ENCODE results near the gene FAM171A1.
"Not testable (repeated sequence)": the region's sequence is repeated elsewhere in the genome, so short reads cannot be mapped to it uniquely, and the experiment has no call there.

Gene FAM171A1

GRCh38 chr10:15370856-15371701 is at the start of gene FAM171A1:
Gene FAM171A1, minus strand, starts transcription at chr10:15371289. Its CDS starts 237 bp downstream, at chr10:15371052.
- Mint-ChIP-seq H3K4me3 (peak within 1 kb of the TSS; percentile 66), H3K36me3 (no peaks in the 10 kb centered on the region), H3K27ac (no peak within 1 kb of the TSS), H3K4me1 (no peaks in the 10 kb centered on the region), H3K9me3 (no peaks in the 10 kb centered on the region)
- peak; percentile 80 for ATAC-seq
- DNase-seq (ENCODE audit: low spot score in 2 of 2): peak; percentile 10 to 62

GRCh38 chr10:15420858-15421257 is 49.8 kb upstream of the FAM171A1 start:
- no peak overlapping the region for H3K4me3 Mint-ChIP-seq
- peaks cover 3% of the 10 kb centered on the region for H3K9me3 Mint-ChIP-seq
- H3K36me3 Mint-ChIP-seq: no peaks in the 10 kb centered on the region
- H3K4me1 Mint-ChIP-seq: no peaks in the 10 kb centered on the region
- ATAC-seq (no peak), DNase-seq (ENCODE audit: low spot score in 2 of 2) (no peak)
- no peak overlapping the region for H3K27ac Mint-ChIP-seq

- DNase-seq (ENCODE audit: low spot score in 2 of 2) (no peak), ATAC-seq (no peak)
- H3K4me3 Mint-ChIP-seq: no peak overlapping the region
- no peak overlapping the region for H3K27ac Mint-ChIP-seq
- H3K36me3 Mint-ChIP-seq: no peaks in the 10 kb centered on the region
- peaks cover 3% of the 10 kb centered on the region for H3K9me3 Mint-ChIP-seq
- H3K4me1 Mint-ChIP-seq: no peaks in the 10 kb centered on the region
These were observed 48.3 kb upstream of the FAM171A1 start for GRCh38 chr10:15419279-15419874.

- Mint-ChIP-seq H3K36me3 (no peaks in the 10 kb centered on the region), H3K4me3 (no peak overlapping the region), H3K9me3 (peaks cover 3% of the 10 kb centered on the region), H3K4me1 (no peaks in the 10 kb centered on the region), H3K27ac (no peak overlapping the region)
- ATAC-seq (no peak), DNase-seq (ENCODE audit: low spot score in 2 of 2) (no peak)
These were observed 44.9 kb upstream of the FAM171A1 start for GRCh38 chr10:15416034-15416433.

GRCh38 chr10:15411010-15411409 is 39.9 kb upstream of the FAM171A1 start:
- H3K36me3 Mint-ChIP-seq: no peaks in the 10 kb centered on the region
- no peaks in the 10 kb centered on the region for H3K9me3 Mint-ChIP-seq
- H3K4me1 Mint-ChIP-seq: no peaks in the 10 kb centered on the region
- no peak for ATAC-seq
- H3K27ac Mint-ChIP-seq: no peak overlapping the region
- H3K4me3 Mint-ChIP-seq: no peak overlapping the region
- no peak for DNase-seq (ENCODE audit: low spot score in 2 of 2)

- not testable (repeated sequence) for H3K4me1 Mint-ChIP-seq; DNase-seq (ENCODE audit: low spot score in 2 of 2); H3K4me3 Mint-ChIP-seq; H3K9me3 Mint-ChIP-seq; H3K36me3 Mint-ChIP-seq; H3K27ac Mint-ChIP-seq; ATAC-seq
These were observed 38.3 kb upstream of the FAM171A1 start for GRCh38 chr10:15409350-15409749.

- no peak overlapping the region for H3K4me3 Mint-ChIP-seq
- ATAC-seq: no peak
- no peaks in the 10 kb centered on the region for H3K9me3 Mint-ChIP-seq
- DNase-seq (ENCODE audit: low spot score in 2 of 2): no peak
- no peaks in the 10 kb centered on the region for H3K36me3 Mint-ChIP-seq
- H3K4me1 Mint-ChIP-seq: no peaks in the 10 kb centered on the region
- no peak overlapping the region for H3K27ac Mint-ChIP-seq
These were observed 37.5 kb upstream of the FAM171A1 start for GRCh38 chr10:15408557-15408956.

- ATAC-seq: no peak
These were observed 34.2 kb upstream of the FAM171A1 start for GRCh38 chr10:15405319-15405718.

GRCh38 chr10:15401382-15401781 is 30.3 kb upstream of the FAM171A1 start:
- Mint-ChIP-seq H3K27ac (no peak overlapping the region), H3K9me3 (peaks cover 4% of the 10 kb centered on the region), H3K4me3 (no peak overlapping the region), H3K36me3 (no peaks in the 10 kb centered on the region), H3K4me1 (no peaks in the 10 kb centered on the region)
- ATAC-seq (no peak), DNase-seq (ENCODE audit: low spot score in 2 of 2) (no peak)

More at GRCh38 chr10:15405319-15405718, 34.2 kb upstream of the FAM171A1 start:
- DNase-seq (ENCODE audit: low spot score in 2 of 2): no peak
- H3K9me3 Mint-ChIP-seq: peaks cover 2% of the 10 kb centered on the region
- H3K4me1 Mint-ChIP-seq: no peaks in the 10 kb centered on the region
- H3K27ac Mint-ChIP-seq: no peak overlapping the region
- H3K36me3 Mint-ChIP-seq: no peaks in the 10 kb centered on the region
- no peak overlapping the region for H3K4me3 Mint-ChIP-seq

- H3K9me3 Mint-ChIP-seq; H3K27ac Mint-ChIP-seq; DNase-seq (ENCODE audit: low spot score in 2 of 2); H3K36me3 Mint-ChIP-seq; H3K4me1 Mint-ChIP-seq; ATAC-seq; H3K4me3 Mint-ChIP-seq: not testable (repeated sequence)
These were observed 29.4 kb upstream of the FAM171A1 start for GRCh38 chr10:15400461-15400860.

GRCh38 chr10:15399060-15399661 is 28.1 kb upstream of the FAM171A1 start:
- no peaks in the 10 kb centered on the region for H3K4me1 Mint-ChIP-seq
- H3K4me3 Mint-ChIP-seq: no peak overlapping the region
- peaks cover 4% of the 10 kb centered on the region for H3K9me3 Mint-ChIP-seq
- ATAC-seq (no peak), DNase-seq (ENCODE audit: low spot score in 2 of 2) (no peak)
- H3K36me3 Mint-ChIP-seq: no peaks in the 10 kb centered on the region
- H3K27ac Mint-ChIP-seq: no peak overlapping the region

- no peak overlapping the region for H3K4me3 Mint-ChIP-seq
- H3K9me3 Mint-ChIP-seq: peaks cover 4% of the 10 kb centered on the region
- no peaks in the 10 kb centered on the region for H3K36me3 Mint-ChIP-seq
- no peak for DNase-seq (ENCODE audit: low spot score in 2 of 2)
- no peak for ATAC-seq
- H3K4me1 Mint-ChIP-seq: no peaks in the 10 kb centered on the region
- no peak overlapping the region for H3K27ac Mint-ChIP-seq
These were observed 24.8 kb upstream of the FAM171A1 start for GRCh38 chr10:15395935-15396334.

- Mint-ChIP-seq H3K9me3 (no peaks in the 10 kb centered on the region), H3K27ac (no peak overlapping the region), H3K4me3 (no peak overlapping the region), H3K36me3 (no peaks in the 10 kb centered on the region), H3K4me1 (no peaks in the 10 kb centered on the region)
- ATAC-seq (no peak), DNase-seq (ENCODE audit: low spot score in 2 of 2) (no peak)
These were observed 22.2 kb upstream of the FAM171A1 start for GRCh38 chr10:15393139-15393825.

- Mint-ChIP-seq H3K9me3 (no peaks in the 10 kb centered on the region), H3K4me3 (no peak overlapping the region), H3K27ac (no peak overlapping the region), H3K36me3 (no peaks in the 10 kb centered on the region), H3K4me1 (no peaks in the 10 kb centered on the region)
- ATAC-seq: no peak
- DNase-seq (ENCODE audit: low spot score in 2 of 2): no peak
These were observed 20.4 kb upstream of the FAM171A1 start for GRCh38 chr10:15391491-15391890.

GRCh38 chr10:15388172-15388571 is 17.1 kb upstream of the FAM171A1 start:
- not testable (repeated sequence) for H3K36me3 Mint-ChIP-seq; ATAC-seq; DNase-seq (ENCODE audit: low spot score in 2 of 2); H3K9me3 Mint-ChIP-seq; H3K4me3 Mint-ChIP-seq; H3K27ac Mint-ChIP-seq; H3K4me1 Mint-ChIP-seq

Measured in stimulated activated effector memory CD8-positive, alpha-beta T cell treated with anti-CD3 and anti-CD28 coated beads, Interleukin-12 subunit alpha, Interleukin-12 subunit beta, amount 100 ng/mL, for 72 hours (primary cell).